ENCODE measurements around the gene RGS14.
"Not testable (repeated sequence)": the region's sequence is repeated elsewhere in the genome, so short reads cannot be mapped to it uniquely, and the experiment has no call there.

The RGS14 gene

GRCh38 chr5:177359451-177359851 lies 1.7 kb downstream of the RGS14 start:
- H4K20me1 ChIP-seq (ENCODE audit: control insufficient read depth, insufficient read depth, low read depth, low read length), result no peaks in the 10 kb centered on the region
- H3K9me3 ChIP-seq (ENCODE audit: control insufficient read depth, insufficient read depth, low read length), result peaks cover 4% of the 10 kb centered on the region; the same call in 1 of the 2 replicates
- no peaks in the 10 kb centered on the region for H3K36me3 ChIP-seq (ENCODE audit: control insufficient read depth, low read length)
- H3F3A ChIP-seq (ENCODE audit: control insufficient read depth, insufficient read depth), result peaks cover 8% of the 10 kb centered on the region
- H3K27ac ChIP-seq (ENCODE audit: low read depth, low read length), result no peak overlapping the region
- H3K4me3 ChIP-seq (ENCODE audit: low read length), result no peak overlapping the region
- no peaks in the 10 kb centered on the region for H3K9me2 ChIP-seq (replicated peaks; ENCODE audit: control insufficient read depth, low read length)
- H3K27me3 ChIP-seq (ENCODE audit: control insufficient read depth, low read length), result no peaks in the 10 kb centered on the region
- peaks cover 80% of the 10 kb centered on the region for H3K4me1 ChIP-seq (ENCODE audit: control insufficient read depth, low read length)
- peaks cover 19% of the 10 kb centered on the region for H3K79me2 ChIP-seq (ENCODE audit: control insufficient read depth, low read length)
- TF ChIP-seq CTCF (IDR thresholded peaks at IDR 0.05; ENCODE audit: low read depth, low read length, poor library complexity, severe bottlenecking), result no peak
- no peak for TF ChIP-seq EZH2phosphoT487 (IDR thresholded peaks at IDR 0.05; ENCODE audit: borderline replicate concordance, low read length)
- peak overlapping the region; percentile 90 for H3K4me2 ChIP-seq (ENCODE audit: low read length)

DNA sequence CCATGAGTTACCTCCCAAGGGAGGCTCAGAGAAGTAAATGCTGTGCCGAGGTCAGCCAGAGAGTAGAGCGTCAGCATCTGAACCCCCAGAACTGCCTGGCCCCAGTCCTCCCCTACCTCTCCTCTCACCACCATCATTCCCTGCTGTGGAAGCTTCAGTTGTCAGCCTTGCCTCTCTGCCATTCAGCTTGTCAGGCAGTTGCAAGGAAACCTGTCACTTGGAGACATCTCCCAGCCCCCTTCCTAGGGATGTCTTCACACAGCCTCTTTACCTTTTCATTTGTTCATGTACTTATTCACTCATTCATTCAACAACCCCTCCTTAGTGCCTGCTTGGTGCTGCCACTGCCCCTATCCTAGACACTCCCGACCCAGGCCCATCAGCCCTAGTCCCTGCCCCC lies 2.1 kb downstream of the RGS14 start:
- H3K36me3 ChIP-seq (ENCODE audit: control insufficient read depth, low read length), result no peaks in the 10 kb centered on the region
- no peak overlapping the region for H3K4me2 ChIP-seq (ENCODE audit: low read length)
- H3K9me3 ChIP-seq (ENCODE audit: control insufficient read depth, insufficient read depth, low read length), result peaks cover 4% of the 10 kb centered on the region; the same call in 1 of the 2 replicates
- peaks cover 80% of the 10 kb centered on the region for H3K4me1 ChIP-seq (ENCODE audit: control insufficient read depth, low read length)
- no peaks in the 10 kb centered on the region for H3K9me2 ChIP-seq (replicated peaks; ENCODE audit: control insufficient read depth, low read length)
- H3K27me3 ChIP-seq (ENCODE audit: control insufficient read depth, low read length), result no peaks in the 10 kb centered on the region
- no peak overlapping the region for H3K27ac ChIP-seq (ENCODE audit: low read depth, low read length)
- TF ChIP-seq EZH2phosphoT487 (IDR thresholded peaks at IDR 0.05; ENCODE audit: borderline replicate concordance, low read length) (no peak), CTCF (IDR thresholded peaks at IDR 0.05; ENCODE audit: low read depth, low read length, poor library complexity, severe bottlenecking) (no peak)
- H4K20me1 ChIP-seq (ENCODE audit: control insufficient read depth, insufficient read depth, low read depth, low read length), result no peaks in the 10 kb centered on the region
- peaks cover 8% of the 10 kb centered on the region for H3F3A ChIP-seq (ENCODE audit: control insufficient read depth, insufficient read depth)
- no peak overlapping the region for H3K4me3 ChIP-seq (ENCODE audit: low read length)
- peaks cover 19% of the 10 kb centered on the region for H3K79me2 ChIP-seq (ENCODE audit: control insufficient read depth, low read length)

DNA sequence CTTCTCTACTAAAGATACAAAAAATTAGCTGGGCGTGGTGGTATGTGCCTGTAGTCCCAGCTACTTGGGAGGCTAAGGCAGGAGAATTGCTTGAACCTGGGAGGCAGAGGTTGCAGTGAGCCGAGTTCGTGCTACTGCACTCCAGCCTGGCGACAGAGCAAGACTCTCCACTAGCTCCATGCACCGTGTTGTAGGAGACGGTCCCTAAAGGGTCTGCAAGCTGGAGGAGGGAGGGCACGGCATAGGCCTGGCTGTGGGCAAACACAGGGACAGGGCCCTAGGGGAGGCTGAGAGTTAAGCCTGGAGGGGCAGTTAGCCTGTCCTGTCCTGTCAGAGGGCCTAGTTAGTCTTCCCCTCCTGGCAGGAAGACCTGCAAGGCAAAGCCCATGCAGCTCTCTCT lies 3.0 kb downstream of the RGS14 start:
- Histone ChIP-seq H3K79me2 (ENCODE audit: control insufficient read depth, low read length) (peaks cover 19% of the 10 kb centered on the region), H3K4me1 (ENCODE audit: control insufficient read depth, low read length) (peaks cover 78% of the 10 kb centered on the region)
- not testable (repeated sequence) for H3K27ac ChIP-seq (ENCODE audit: low read depth, low read length); H3K9me3 ChIP-seq (ENCODE audit: control insufficient read depth, insufficient read depth, low read length); H3K4me3 ChIP-seq (ENCODE audit: low read length); H3K9me2 ChIP-seq (replicated peaks; ENCODE audit: control insufficient read depth, low read length); H3K27me3 ChIP-seq (ENCODE audit: control insufficient read depth, low read length); H3K4me2 ChIP-seq (ENCODE audit: low read length); H3K36me3 ChIP-seq (ENCODE audit: control insufficient read depth, low read length); H3F3A ChIP-seq (ENCODE audit: control insufficient read depth, insufficient read depth); H4K20me1 ChIP-seq (ENCODE audit: control insufficient read depth, insufficient read depth, low read depth, low read length)

DNA sequence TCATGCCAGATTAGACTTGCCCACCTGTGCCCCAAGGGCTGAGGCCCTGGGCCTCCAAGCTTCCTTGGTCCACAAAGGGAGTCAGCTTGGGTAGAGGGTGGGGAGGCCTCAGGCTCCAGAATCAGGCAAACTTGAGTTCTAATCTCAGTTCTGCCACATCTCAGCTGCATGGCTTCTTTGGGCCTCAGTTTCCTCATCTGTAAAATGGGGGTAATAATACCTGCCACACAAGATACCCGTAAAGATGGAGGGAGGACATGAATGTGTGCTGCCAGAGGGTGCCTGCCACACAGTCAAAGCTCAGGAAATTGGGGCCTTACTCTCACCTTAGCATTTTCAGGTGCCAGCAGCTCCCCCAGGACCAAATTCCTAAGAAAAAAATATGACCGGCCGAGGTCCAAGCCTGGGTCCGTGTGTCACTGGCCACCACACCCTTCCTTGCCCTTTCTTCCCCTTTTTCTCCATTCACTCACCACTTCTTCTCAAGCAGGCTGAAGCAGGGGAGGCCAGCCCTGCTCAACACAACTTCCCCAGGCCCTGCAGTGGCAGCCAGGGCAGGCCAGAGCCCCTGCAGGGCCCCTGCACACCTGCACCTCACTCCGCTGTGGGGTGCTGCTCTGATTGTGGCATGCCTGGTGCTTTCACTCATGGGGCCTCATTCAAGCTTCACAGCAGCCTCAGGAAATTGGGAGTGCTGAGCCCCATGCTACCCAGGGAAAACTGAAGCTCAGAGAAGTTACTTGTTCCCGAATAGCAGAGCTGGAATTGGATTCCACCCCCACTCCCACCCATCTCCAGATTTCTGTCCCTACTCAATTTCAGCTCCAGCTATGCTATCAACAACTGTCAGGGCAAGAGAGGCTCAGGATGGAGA lies 3.9 kb downstream of the RGS14 start:
- H3K4me2 ChIP-seq (ENCODE audit: low read length), result peak overlapping the region; percentile 85
- peaks cover 69% of the 10 kb centered on the region for H3K4me1 ChIP-seq (ENCODE audit: control insufficient read depth, low read length)
- TF ChIP-seq EZH2phosphoT487 (IDR thresholded peaks at IDR 0.05; ENCODE audit: borderline replicate concordance, low read length), result no peak
- TF ChIP-seq CTCF (IDR thresholded peaks at IDR 0.05; ENCODE audit: low read depth, low read length, poor library complexity, severe bottlenecking), result peak; percentile 15
- peaks cover 19% of the 10 kb centered on the region for H3K79me2 ChIP-seq (ENCODE audit: control insufficient read depth, low read length)
- peaks cover 6% of the 10 kb centered on the region for H3F3A ChIP-seq (ENCODE audit: control insufficient read depth, insufficient read depth)
- H4K20me1 ChIP-seq (ENCODE audit: control insufficient read depth, insufficient read depth, low read depth, low read length), result no peaks in the 10 kb centered on the region
- H3K4me3 ChIP-seq (ENCODE audit: low read length), result peak overlapping the region; percentile 74
- H3K27ac ChIP-seq (ENCODE audit: low read depth, low read length), result peak overlapping the region; percentile 58
- no peaks in the 10 kb centered on the region for H3K9me2 ChIP-seq (replicated peaks; ENCODE audit: control insufficient read depth, low read length)
- no peaks in the 10 kb centered on the region for H3K36me3 ChIP-seq (ENCODE audit: control insufficient read depth, low read length)
- H3K9me3 ChIP-seq (ENCODE audit: control insufficient read depth, insufficient read depth, low read length), result no peaks in the 10 kb centered on the region
- H3K27me3 ChIP-seq (ENCODE audit: control insufficient read depth, low read length), result no peaks in the 10 kb centered on the region

Data from DOHH2 (cell line).